ENCODE data around the gene GRK5. TPM values are rescaled to one million over a fixed set of nuclear protein-coding genes. Genes with fewer than 3 reads are reported as not detected.

The GRK5 gene
- total RNA-seq, 1 experiment from 2014 or later = 4.5 TPM

DNA sequence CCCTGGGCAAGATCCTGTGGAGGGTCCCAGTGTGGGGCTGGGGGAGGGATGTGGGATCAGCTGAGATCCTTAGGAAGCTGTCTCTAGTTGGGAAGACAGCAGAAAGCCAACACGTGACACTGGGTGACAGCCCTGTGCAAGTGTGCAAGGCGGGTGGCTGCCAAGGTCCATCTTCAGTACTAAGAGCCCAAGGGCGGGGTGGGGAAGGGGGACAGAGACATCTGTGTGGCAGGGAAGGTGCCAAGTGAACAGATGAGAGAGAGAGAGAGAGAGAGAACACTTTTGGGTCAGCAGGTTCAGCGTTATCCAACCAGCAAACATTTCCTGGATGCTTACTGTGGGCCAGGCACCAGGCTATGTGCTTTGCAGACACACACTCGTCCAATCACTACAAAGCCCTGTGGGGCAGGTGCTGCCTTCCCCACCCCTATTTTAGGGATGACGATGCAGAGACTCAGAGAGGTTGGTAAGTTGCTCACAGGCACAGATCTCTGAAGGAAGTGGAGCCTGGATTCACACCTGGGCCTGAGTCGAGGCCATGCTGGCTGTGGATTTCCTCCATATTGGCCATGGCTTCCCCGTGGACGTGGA, 135.7 kb downstream of the GRK5 start:
- intact Hi-C loops (cut with micrococcal nuclease) = no loop called here
- Histone ChIP-seq H3K27me3 (ENCODE audit: low read length) (no peaks in the 10 kb centered on the region), H3F3A (ENCODE audit: low read length, unreplicated experiment) (no peaks in the 10 kb centered on the region), H3K79me2 (ENCODE audit: low read length) (no peaks in the 10 kb centered on the region), H3K9me2 (replicated peaks; ENCODE audit: low read length) (no peaks in the 10 kb centered on the region), H3K4me2 (ENCODE audit: low read length) (no peak overlapping the region), H2AFZ (ENCODE audit: low read length) (no peak overlapping the region), H4K20me1 (ENCODE audit: low read length) (no peaks in the 10 kb centered on the region), H3K4me3 (ENCODE audit: low read length) (no peak overlapping the region), H3K9ac (ENCODE audit: low read length) (no peak overlapping the region), H3K36me3 (ENCODE audit: low read depth, low read length) (no peaks in the 10 kb centered on the region), H3K27ac (ENCODE audit: low read length) (no peak overlapping the region), H3K4me1 (ENCODE audit: insufficient read depth, low read length) (no peaks in the 10 kb centered on the region), H3K9me3 (ENCODE audit: low read length) (no peaks in the 10 kb centered on the region)
- BruUV-seq (replicated peaks) = no TSS peak
- TF ChIP-seq EZH2 (IDR thresholded peaks at IDR 0.05; ENCODE audit: low read length, unreplicated experiment) = no peak
- ATAC-seq = no peak
- DNase-seq = no peak
- POLR2A ChIA-PET (ENCODE audit: unreplicated experiment) = no interaction called here
- CTCF ChIA-PET = no interaction called here

DNA sequence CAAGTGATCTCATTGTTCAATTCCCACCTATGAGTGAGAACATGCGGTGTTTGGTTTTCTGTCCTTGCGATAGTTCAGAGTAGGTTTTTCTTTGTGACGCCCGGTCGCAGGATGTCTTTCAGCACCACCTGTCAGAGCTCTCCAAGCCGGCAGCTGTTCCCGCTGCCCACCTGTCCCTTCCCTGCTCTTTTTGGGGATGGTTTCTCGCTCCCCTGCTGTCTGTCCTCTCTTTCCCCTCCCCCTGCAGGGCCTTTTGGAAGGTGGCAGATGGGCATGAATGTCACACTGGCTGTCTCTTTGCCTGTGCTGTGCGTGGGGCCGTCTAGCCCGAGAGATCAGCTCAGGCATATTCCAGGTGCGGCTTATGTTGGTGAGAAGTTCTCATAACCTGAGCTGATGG, 137.0 kb downstream of the GRK5 start:
- H3F3A ChIP-seq (ENCODE audit: low read length, unreplicated experiment) = no peaks in the 10 kb centered on the region
- H3K79me2 ChIP-seq (ENCODE audit: low read length) = no peaks in the 10 kb centered on the region
- no peak for TF ChIP-seq EZH2phosphoT487 (IDR thresholded peaks at IDR 0.05; ENCODE audit: borderline replicate concordance, low read length)
- TF ChIP-seq CTCF (conservative IDR thresholded peaks at IDR 0.05; ENCODE audit: low read depth, low read length) = no peak
- TF ChIP-seq EZH2 (IDR thresholded peaks at IDR 0.05; ENCODE audit: low read length, unreplicated experiment) = no peak
- ATAC-seq (no peak), DNase-seq (no peak)
- no peak overlapping the region for H3K27ac ChIP-seq (ENCODE audit: low read length)
- H4K20me1 ChIP-seq (ENCODE audit: low read length) = no peaks in the 10 kb centered on the region
- no peak overlapping the region for H3K4me3 ChIP-seq (ENCODE audit: low read length)
- no peaks in the 10 kb centered on the region for H3K9me2 ChIP-seq (replicated peaks; ENCODE audit: low read length)
- H2AFZ ChIP-seq (ENCODE audit: low read length) = no peak overlapping the region
- H3K27me3 ChIP-seq (ENCODE audit: low read length) = no peaks in the 10 kb centered on the region
- no peak overlapping the region for H3K9ac ChIP-seq (ENCODE audit: low read length)
- H3K9me3 ChIP-seq (ENCODE audit: low read length) = no peaks in the 10 kb centered on the region
- no TSS peak for BruUV-seq (replicated peaks)
- intact Hi-C loops (cut with micrococcal nuclease) = no loop called here
- ChIA-PET CTCF (no interaction called here), POLR2A (ENCODE audit: unreplicated experiment) (no interaction called here)
- no peaks in the 10 kb centered on the region for H3K36me3 ChIP-seq (ENCODE audit: low read depth, low read length)
- H3K4me1 ChIP-seq (ENCODE audit: insufficient read depth, low read length) = no peaks in the 10 kb centered on the region
- H3K4me2 ChIP-seq (ENCODE audit: low read length) = no peak overlapping the region

- Histone ChIP-seq H3K9ac (ENCODE audit: low read length) (no peak overlapping the region), H3K4me1 (ENCODE audit: insufficient read depth, low read length) (no peaks in the 10 kb centered on the region), H3K36me3 (ENCODE audit: low read depth, low read length) (no peaks in the 10 kb centered on the region), H3K79me2 (ENCODE audit: low read length) (no peaks in the 10 kb centered on the region), H3K4me2 (ENCODE audit: low read length) (no peak overlapping the region), H3K9me3 (ENCODE audit: low read length) (no peaks in the 10 kb centered on the region), H2AFZ (ENCODE audit: low read length) (no peak overlapping the region), H3K4me3 (ENCODE audit: low read length) (no peak overlapping the region), H3F3A (ENCODE audit: low read length, unreplicated experiment) (no peaks in the 10 kb centered on the region), H3K9me2 (replicated peaks; ENCODE audit: low read length) (no peaks in the 10 kb centered on the region), H3K27me3 (ENCODE audit: low read length) (no peaks in the 10 kb centered on the region), H4K20me1 (ENCODE audit: low read length) (no peaks in the 10 kb centered on the region), H3K27ac (ENCODE audit: low read length) (no peak overlapping the region)
- intact Hi-C loops (cut with micrococcal nuclease) = no loop called here
- POLR2A ChIA-PET (ENCODE audit: unreplicated experiment) = no interaction called here
- ATAC-seq (no peak), DNase-seq (no peak)
- CTCF ChIA-PET = no interaction called here
- no TSS peak for BruUV-seq (replicated peaks)
- no peak for TF ChIP-seq EZH2 (IDR thresholded peaks at IDR 0.05; ENCODE audit: low read length, unreplicated experiment)
- TF ChIP-seq EZH2phosphoT487 (IDR thresholded peaks at IDR 0.05; ENCODE audit: borderline replicate concordance, low read length) = no peak
- no peak for TF ChIP-seq CTCF (conservative IDR thresholded peaks at IDR 0.05; ENCODE audit: low read depth, low read length)
Observed at GRCh38 chr10:119346095-119346832, 138.9 kb downstream of the GRK5 start.
